GM08714 (cell line): ENCODE measurements around the gene TRPM1.

Experiments
- H3K4me3 ChIP-seq: fragments of 200-500 bp; sonication (Bioruptor generic); 2 replicates; pipeline ENCODE4 v1.5.1; 2014; ENCODE audit warnings: mild to moderate bottlenecking, low read length, inconsistent platforms
- ZNF274 ChIP-seq: IDR thresholded peaks from 2 replicates; pipeline ENCODE4 v1.6.1; 2012; ENCODE audit warnings: mild to moderate bottlenecking, low read depth, low read length

Gene TRPM1

DNA sequence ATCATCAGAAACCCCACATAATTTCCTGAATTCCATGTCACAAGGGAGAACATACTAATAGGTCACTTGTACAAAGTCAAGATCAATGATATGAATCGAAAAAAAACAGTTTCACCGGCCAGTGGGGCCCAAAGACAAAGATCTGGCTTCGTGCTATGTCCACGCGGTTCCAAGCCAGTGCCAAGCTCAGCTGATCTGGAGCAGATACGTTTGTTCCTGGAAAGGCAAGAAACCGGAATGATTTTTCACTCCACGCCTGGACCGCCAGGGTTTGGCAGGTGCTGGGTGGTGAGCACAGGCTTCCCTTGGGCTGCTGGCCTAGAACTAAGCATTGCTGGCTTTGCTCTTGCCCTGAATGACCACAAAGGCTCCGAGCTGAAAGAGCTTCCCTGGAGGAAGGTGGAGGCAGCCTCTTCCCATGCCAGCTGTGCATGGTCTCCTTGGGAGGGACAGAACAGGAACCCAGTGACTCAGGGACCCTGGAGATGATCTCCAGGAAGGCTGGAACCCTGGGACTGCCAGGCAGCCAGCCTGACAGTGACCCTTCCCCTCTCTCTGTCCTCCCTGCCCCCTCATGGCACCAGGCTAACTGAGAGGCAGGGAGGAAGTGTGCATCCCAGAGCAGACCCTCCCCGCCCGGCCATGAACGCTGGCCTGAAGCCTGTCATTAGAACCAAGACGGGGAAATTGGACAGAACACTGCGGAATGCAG, 40.9 kb downstream of the TRPM1 start:
- no peak overlapping the region for H3K4me3 ChIP-seq
- TF ChIP-seq ZNF274 = no peak

DNA sequence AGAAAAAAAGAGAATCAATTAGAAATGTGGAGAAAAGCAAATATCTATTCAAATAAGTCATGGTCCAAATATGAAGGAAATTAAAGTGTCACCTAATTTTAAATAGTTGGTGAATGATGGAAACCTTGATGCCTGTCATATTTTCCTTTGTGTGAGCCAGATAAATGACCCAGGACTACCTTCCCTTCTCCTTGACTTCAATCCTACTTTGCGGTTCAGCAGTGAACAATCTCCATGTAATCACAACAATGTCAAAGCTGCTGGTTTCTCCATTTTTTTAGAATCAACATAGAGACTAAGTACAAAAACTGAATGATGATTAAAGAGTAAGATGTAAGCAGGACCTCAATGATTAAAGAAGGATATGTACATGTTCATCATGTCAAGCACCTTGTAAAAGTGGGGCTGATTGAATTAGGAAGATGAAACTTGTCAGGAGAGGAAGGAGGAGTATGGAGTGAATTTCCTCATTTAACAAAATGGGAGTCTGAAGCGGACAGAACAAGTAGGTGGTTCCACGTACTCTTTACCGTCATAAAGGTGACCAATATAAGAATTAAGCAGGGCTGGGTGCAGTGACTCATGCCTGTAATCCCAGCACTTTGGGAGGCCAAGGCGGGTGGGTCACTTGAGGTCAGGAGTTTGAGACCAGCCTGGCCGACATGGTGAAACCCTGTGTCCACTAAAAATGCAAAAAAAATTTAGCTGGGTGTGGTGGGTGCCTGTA, 43.1 kb downstream of the TRPM1 start:
- no peak for TF ChIP-seq ZNF274
- H3K4me3 ChIP-seq = no peak overlapping the region

DNA sequence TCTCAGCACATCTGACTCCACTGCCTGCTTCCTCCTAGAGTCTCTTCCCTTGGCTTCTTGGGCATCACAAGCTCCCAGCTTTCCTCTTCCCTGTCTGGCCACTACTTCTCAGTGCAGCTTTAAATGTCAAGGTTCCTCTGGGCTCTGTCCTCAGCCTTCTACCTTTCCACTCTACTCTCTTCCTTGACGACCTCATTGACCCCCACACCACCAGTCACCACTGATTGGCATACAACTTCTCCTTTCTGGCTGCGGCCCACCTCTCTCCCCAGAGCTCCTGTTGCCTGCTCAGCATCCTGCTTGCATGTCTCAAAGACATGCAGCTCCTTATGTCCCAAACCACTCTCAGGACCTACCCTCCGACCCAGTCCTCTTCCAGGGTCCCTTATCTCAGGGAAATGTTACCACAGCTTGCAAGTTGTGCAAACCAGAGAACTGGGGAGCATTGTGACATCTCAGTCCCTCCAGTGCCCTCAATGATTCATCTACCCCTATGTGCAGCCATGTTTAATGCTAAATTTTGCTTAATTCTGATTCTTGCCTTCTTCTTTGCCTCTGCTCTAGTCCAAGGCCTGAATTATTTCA, 49.9 kb downstream of the TRPM1 start:
- TF ChIP-seq ZNF274 = no peak
- no peak overlapping the region for H3K4me3 ChIP-seq

DNA sequence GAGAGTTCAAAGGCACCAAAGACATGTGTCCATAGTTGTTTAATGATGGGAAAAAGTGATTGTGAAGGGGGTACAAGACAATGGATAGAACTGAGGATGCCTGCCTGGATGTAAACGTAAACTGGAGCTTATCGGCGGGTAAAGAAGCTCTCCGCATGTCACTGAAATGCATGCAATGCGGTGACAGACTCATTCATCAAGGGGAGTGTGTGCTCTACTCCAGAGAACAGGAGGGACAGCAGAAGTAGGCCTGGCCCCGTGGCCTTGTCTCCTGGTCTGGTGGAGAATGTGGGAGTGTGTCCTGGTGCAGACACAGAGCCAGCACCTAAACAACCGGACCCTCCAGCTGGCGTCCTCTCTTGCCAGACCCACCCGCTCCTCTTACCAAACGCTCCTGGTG, 50.6 kb downstream of the TRPM1 start:
- H3K4me3 ChIP-seq = no peak overlapping the region
- TF ChIP-seq ZNF274 = no peak

DNA sequence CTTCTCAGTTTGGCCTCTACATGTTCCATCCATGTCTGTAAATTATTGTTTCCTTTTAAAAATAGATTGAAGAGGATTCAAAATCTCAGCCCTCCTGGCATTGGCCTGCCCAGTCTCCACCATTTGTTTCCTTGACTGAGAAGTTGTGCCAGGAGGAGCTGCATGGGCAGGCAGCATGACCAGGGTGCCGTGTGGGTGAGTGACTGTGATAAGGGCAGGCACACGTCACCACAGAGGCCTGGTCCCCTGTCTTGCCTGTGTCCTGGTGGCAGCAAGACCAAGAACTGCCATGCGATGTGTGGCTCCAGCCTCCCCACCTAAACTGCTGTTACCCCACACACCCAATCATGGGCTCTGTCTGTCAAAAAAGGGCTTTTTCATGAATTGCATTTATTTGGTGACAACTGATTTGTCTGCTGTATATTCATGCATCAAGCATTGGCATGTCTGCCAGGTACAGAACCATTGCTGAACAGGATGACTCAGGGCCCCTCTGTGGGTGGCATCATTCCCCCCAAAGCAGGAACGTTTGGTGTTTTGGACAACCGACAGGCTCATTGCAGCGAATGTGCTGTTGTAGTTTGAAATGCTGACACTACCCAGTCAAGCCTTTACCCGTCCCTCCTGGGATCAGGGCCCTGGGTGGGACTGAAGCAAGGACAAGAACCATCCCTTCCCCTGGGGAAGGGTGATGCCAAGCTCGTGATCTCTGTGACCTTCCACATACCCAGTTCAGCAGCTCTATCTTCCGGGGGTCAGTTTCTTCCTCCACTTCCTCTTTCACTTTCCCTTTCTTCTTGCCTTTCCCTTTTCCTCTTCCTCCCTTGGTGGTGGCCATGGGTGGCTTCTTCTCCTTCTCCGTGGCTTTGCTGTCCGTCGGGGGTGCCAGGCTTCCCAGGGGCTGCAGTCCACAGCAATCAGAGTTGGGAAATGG, 51.6 kb downstream of the TRPM1 start:
- no peak overlapping the region for H3K4me3 ChIP-seq
- TF ChIP-seq ZNF274 = no peak

DNA sequence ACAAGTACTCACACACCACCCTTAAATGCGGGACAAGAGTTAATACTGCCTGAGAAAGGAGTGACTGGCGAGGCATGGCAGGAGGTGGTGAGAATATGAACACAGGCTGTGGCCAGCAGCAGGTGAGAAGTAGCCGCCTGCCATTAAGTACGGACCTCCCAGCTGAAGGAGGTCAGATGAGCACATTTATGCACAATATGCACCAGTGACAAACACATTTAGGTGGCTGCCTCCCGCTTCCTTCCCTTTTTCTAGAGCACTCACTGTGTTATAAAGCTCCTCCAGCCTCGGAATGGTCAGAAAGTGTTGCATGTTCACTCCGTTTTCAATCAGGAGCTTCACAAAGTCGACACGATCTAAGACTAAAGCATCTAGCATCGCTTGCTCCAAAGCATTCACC, 52.4 kb downstream of the TRPM1 start:
- no peak overlapping the region for H3K4me3 ChIP-seq
- TF ChIP-seq ZNF274 = no peak

DNA sequence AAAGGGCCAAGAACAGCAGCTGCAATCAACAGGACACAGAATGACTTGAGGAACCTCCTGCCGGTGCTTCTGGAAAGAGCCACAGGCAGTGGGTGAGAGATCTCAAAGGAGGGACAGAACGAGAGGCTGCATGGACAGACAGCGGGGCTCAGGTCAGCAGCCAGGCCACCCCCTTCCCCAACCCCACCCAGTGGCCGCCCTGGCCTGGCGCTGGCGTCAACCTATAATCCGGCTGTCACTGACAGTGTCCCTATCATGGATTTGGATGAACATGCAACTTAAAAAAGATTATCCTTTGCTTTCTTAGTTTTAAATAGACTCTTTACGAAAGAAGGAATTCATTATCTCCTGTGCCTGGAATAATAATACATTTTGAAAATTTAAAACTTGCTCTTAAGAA, 54.1 kb downstream of the TRPM1 start:
- no peak for TF ChIP-seq ZNF274

DNA sequence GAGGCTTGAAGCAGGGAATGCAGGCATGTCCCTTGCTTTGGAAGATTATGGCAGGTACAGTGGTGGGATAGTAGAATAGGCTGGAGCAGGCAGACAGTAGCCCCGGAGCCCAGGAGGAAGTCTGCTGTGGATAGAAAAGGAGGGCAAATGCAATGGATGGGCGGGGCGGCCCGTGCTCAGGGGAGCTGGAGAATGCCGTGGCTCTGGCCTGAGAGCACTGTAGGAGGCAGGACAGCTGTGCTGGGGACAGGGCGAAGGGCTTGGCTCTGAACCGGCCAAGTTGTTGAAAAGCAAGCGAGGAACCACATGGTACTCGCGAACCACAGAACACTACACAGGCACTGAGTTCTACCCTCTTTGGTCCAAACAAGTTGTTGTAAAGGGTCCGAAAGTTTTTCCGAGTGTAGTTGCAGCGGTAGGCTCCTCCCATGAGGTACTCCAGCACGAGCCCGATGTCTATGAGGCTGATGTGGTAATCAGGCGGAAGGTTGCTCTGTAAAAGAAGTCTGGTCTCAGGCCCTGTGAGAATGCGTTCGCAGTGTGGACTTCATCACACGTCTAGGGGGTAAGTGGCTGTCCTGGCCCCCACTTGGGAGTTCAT, 54.7 kb downstream of the TRPM1 start:
- no peak for TF ChIP-seq ZNF274
- no peak overlapping the region for H3K4me3 ChIP-seq

More for the DNA sequence above, 54.1 kb downstream of the TRPM1 start:
- no peak overlapping the region for H3K4me3 ChIP-seq

DNA sequence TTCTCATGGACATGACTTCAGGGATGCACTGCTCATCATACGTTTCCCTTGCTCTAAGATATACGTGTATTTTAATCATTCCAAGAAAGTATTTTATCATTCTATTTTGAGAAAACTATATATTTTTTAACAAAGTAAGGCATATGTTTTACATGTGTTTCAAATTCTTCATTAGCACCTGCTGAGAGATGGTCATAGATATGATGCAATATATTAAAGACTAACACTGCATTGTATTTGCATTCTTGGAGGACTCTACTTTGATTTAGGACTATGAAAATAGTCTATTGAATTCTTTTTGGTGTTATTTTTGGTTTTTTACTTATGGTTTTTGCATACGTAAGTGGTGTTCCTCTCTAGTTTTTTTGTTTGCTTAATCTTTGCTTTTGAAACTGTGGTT, 55.9 kb downstream of the TRPM1 start:
- no peak overlapping the region for H3K4me3 ChIP-seq
- no peak for TF ChIP-seq ZNF274

DNA sequence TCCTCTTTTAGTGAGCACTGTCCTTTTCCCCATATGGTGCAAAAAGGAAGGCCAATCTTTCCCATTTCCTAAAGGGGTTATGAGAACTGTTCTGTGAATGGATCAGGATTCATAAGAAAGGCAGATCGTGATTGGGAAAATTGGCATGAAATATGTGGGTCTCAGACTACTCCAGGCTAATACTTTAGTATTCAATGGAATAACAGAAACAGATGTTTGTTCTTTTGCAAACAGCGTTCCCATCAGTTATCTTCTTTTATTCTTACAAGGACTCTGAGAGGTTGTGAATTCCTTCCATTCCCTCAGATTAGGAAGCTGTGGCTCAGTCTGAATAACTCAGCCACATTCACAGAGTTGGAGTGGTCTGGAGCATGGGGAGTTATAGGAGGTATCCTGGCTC, 58.8 kb downstream of the TRPM1 start:
- no peak for TF ChIP-seq ZNF274
- no peak overlapping the region for H3K4me3 ChIP-seq

DNA sequence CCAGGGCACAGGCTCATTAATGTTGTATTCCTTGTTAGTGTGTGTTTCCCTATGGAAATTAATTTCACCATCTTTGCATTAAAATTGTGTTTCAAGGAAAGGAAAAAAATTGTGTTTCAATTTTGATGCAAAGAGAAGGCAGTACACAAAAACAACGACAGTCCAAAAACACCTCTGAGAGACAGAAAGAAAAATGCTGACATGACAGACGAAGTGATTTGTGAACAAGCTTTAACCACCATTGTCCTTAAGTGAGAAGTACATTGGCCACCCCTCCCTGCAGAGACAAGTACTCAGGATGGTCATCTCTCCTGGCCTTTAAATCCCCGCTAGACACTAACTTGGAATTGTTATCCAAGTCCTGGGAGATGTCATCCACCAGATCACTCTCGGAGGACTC, 59.9 kb downstream of the TRPM1 start:
- no peak for TF ChIP-seq ZNF274
- no peak overlapping the region for H3K4me3 ChIP-seq

DNA sequence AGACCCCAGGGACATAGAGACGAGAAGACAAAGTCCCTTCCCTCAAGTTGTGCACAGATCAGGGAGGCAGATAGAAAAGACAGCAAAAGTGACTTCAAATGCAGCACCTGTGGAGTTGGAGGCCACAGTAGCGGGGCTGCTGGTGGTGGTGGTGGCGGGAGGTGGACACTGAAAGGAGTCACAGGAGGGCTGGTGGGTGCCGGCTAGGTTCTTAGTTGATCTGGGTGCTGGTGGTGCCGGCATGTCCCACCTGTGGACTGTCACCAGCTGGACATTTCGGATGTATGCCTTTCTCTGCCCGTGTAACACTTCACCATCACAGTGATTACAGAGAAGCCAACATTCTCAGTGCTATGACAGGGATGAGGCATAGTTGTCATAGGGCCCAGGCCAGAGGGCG, 60.9 kb downstream of the TRPM1 start:
- no peak for TF ChIP-seq ZNF274
- no peak overlapping the region for H3K4me3 ChIP-seq

DNA sequence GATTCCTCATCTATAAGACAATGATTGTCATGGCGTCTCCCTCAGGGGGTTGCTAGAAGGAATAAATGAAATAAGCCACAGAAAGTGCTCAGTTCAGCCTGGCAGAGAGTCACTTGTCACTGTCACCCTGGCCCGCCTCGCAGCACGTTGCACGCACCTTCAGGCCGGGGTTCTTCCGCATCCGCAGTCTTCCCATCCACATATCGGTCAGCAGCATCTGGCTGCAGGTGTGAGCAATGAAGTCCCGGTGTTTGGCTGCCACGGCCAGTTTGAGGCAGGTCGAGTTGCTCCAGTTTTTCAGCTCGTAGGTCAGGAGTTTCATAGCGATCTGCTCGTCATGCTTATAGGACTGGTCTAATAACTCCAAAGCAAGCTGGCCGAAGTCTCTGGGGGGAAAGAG, 61.6 kb downstream of the TRPM1 start:
- TF ChIP-seq ZNF274 = no peak
- no peak overlapping the region for H3K4me3 ChIP-seq
